ENCODE measurements around the gene PTDSS2.
"Not testable (repeated sequence)": the region's sequence is repeated elsewhere in the genome, so short reads cannot be mapped to it uniquely, and the experiment has no call there.

PTDSS2 gene

DNA sequence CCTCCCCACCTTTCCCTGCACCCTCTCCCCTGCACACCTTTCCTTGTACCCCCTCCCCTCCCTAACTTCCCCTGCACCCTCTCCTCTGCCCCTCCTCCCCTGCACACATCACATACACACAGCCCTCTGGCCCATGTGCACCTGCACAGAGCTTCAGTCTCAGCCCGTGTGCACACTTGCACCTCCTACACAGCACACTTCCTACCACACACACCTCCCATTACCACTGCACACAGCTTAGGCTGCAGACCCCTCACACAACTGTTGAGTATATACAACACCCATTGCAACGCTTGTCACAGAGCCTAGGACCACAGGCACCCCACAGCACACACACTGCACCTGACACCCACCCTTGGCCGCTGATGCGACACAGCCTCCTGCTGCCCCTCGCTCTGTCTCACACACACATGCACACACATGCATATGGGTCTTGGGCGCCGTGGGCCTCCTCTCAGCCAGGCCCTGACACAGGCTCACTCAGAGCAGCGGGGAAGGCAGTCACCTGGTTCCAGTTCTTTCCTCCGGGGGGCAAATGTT is 35.7 kb upstream of the PTDSS2 start:
- DNase-seq = no peak

GRCh38 chr11:415640-416041 is 34.4 kb upstream of the PTDSS2 start:
- DNase-seq = no peak

- no peak for DNase-seq
Observed at GRCh38 chr11:416051-416756, 33.9 kb upstream of the PTDSS2 start.

DNA sequence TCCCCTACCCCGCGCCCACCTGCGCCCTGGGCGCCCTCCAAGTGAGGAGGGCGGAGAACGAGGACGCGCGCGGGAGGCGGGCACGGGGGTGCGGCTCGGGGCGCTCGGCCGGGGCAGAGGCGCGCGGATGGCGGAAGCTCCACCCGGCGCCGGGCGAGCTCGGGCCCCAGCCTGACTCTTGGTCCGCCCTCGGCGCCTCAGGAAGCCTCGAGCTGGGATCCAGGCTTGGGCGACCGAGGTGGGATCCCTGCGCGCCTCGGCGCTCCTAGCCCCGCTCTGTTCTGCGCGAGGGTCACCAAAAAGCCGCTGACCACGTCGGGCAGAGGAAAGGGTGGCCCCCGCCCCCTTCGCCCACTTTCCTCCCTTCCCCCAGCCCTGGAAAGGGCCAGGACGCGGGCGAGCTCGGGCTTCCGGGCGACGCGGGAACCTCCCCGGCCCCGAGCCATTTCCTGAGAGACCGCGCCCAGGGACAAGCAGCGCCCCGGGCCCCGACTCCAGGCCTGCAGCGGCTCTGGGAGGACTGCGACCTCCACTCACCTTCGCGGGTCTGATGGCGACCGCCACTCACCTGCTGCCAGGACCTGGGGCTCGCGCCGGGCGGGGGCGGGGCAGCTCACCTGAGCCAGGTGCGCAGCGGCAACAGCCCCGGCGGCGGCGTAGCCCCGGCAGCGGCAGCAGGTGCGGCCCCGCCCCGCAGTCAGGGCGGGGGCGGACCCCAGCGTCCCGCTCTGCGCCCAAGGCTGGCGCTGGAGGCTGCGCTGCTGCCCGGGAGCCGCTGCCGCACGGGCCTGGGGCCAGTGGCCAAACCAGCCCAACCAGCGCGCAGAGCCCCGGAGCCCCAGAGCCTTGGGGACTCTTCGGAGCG is 33.1 kb upstream of the PTDSS2 start:
- DNase-seq = peak; percentile 23

- no peak for DNase-seq
Observed at GRCh38 chr11:417652-418342, 32.3 kb upstream of the PTDSS2 start.

GRCh38 chr11:418343-419247 is 31.5 kb upstream of the PTDSS2 start:
- no peak for DNase-seq

DNA sequence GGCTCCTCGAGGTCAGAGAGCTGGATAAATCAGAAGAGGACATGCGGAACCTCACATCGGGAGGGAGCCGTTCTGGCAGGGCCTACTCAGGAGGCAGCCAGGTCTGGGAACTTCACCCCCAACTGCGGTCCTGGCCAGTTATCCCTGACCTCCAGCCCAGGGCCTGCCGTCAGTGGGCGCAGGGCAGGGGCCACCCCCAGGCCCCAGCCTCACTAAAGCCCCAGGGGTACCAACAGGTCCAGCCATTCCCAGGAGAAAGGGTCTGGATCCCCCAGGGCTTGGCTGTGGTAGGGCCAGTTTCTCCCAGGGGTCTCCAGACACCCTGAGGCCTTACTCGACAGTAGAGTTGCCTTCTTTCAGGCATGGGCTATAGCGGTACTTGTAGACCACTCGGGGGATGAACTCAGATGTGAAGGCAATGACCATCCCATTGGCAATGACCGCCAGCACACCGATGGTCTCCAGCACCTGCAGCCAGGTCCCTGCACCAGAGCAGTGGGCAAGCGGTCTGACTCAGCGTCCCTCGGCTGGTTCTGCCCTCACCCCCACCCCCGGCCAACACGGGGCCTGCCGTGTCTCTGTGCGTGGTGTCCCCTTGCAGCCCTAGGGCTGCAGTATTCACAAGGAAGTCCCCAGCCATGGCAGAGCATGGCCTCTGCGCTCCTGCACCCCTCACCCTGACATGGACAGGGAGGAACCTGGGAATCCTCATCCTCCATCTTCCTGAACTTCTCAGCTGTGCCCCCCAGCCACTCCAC is 30.7 kb upstream of the PTDSS2 start:
- no peak for DNase-seq

DNA sequence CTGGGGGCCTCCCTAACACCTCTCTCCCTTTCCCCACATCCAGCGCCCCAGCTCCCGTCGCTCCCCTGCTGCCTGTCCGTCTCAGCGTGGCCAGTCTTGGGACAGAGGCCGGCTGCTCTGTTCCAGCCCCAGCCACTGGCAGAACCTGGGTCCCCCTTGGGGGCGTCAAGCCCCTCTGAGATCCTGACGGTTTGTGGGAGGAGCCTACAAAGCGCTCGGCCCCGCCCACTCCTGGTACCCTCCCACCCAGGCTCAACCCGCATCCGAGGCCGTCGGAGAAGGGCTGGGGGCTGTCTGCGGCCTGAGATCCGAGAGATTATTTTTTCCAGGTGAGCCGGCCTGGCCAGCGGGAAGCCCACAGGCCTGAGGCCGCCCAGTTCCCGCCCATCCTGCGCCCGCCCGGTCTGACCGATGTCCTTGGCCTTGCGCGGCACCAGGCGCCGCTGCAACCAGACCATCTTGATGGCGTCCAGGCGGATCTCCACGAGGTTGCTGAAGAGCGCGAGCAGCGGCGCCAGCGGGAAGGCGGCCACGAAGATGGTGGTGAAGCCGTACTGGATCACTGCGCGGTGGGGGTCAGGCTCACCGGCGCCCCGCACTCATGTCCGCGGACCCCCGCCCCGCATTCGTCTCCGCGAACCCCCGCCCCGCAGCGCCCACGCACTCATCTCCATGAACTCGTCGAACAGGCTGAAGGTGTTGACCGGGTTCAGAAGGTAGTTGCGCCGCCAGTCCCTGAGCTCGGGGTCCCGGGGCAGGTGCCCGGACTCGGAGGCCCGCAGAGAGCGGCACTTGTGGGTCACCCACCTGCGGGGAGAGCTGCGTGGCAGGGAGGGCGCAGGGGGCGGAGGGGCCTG is 29.8 kb upstream of the PTDSS2 start:
- no peak for DNase-seq

- no peak for DNase-seq
Observed at GRCh38 chr11:420911-421321, 29.2 kb upstream of the PTDSS2 start.

- DNase-seq = no peak
Observed at GRCh38 chr11:422249-422656, 27.8 kb upstream of the PTDSS2 start.

GRCh38 chr11:424232-424631 is 25.8 kb upstream of the PTDSS2 start:
- DNase-seq = no peak

DNA sequence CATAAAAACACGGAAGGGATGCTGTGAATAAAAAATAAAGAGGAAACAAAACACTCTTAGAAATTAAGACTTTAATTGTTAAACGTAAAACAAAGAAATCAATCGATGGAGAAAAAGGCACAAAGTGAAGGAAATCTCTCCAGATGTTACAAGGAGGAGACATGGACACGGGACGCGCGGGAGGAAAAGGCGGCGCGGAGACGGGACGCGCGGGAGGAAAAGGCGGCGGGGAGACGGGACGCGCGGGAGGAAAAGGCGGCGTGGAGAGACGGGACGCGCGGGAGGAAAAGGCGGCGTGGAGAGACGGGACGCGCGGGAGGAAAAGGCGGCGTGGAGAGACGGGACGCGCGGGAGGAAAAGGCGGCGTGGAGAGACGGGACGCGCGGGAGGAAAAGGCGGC is 25.3 kb upstream of the PTDSS2 start:
- not testable (repeated sequence) for DNase-seq

- DNase-seq = no peak
Observed at GRCh38 chr11:425301-425700, 24.8 kb upstream of the PTDSS2 start.

DNA sequence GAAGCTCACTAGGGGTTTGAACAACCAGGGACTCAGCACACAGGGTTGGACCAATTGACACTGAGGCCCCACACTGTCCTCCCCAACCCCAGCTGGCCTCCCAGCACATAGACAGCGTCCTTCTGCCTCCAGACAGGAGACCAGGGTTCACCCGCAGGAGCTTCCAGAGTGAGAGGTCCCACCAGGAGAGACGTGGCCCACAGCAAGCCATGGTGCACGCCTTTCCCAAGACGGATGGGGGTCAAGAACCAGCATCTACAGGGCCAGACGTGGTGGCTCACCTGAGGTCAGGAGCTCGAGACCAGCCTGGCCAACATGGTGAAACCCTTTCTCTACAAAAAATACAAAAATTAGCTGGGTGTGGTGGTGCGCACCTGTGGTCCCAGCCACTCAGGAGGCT is 23.2 kb upstream of the PTDSS2 start:
- DNase-seq = no peak

DNA sequence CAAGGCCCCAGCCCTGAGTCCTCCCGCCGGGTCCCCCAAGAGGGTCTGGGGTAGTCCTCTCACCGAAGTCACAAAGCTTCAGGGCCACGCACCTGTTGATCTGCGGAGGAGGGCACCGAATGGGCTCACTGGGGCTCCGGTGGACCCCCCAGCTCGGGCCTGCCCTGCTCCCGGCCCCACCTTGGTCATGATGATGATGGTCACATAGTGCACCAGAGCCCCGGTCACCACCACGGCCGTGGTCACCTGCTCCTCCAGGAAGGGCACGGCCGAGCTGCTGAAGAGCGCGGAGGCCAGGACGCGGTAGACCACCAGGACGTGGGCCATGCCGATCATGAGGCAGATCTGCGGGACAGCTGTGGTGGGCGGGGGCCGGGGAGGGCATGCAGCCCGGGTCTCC is 21.8 kb upstream of the PTDSS2 start:
- DNase-seq = no peak

- no peak for DNase-seq
Observed at GRCh38 chr11:429391-429790, 20.7 kb upstream of the PTDSS2 start.

- no peak for DNase-seq
Observed at GRCh38 chr11:429931-430456, 20.1 kb upstream of the PTDSS2 start.

- no peak for DNase-seq
Observed at GRCh38 chr11:431921-432320, 18.2 kb upstream of the PTDSS2 start.

- no peak for DNase-seq
Observed at GRCh38 chr11:432501-433100, 17.5 kb upstream of the PTDSS2 start.

- no peak for DNase-seq
Observed at GRCh38 chr11:433111-433510, 17.0 kb upstream of the PTDSS2 start.

Data from CD4-positive, alpha-beta T cell treated with Interferon gamma for 1 hour (primary cell).